DND-41 (cell line): ENCODE measurements around the gene QPCT.

Experiments
- ATAC-seq: fragments of 200-7000 bp; cut with Tn5 transposase; 3 replicates; pipeline ENCODE4 v1.9.1; 2021; ENCODE audit warnings: low read depth; ENCODE audit not compliant: insufficient read depth
- DNase-seq: peaks from one replicate; pipeline ENCODE4 v3.0.0-alpha.2; 2020
- H2AFZ ChIP-seq: 2 replicates; pipeline ENCODE4 v1.6.0; 2012; ENCODE audit warnings: low read depth, low read length
- H3K27ac ChIP-seq: 2 replicates; pipeline ENCODE4 v1.5.1; 2012; ENCODE audit warnings: low read length, inconsistent platforms
- H3K27me3 ChIP-seq: fragments of 200-600 bp; sonication (generic); 2 replicates; pipeline ENCODE4 v1.6.0; 2012; ENCODE audit warnings: low read length, mild to moderate bottlenecking, inconsistent platforms; ENCODE audit not compliant: insufficient read depth, poor library complexity
- H3K36me3 ChIP-seq: 2 replicates; pipeline ENCODE4 v1.5.1; 2012; ENCODE audit warnings: low read length, inconsistent platforms; ENCODE audit not compliant: insufficient read depth
- H3K4me1 ChIP-seq: 2 replicates; pipeline ENCODE4 v1.5.1; 2012; ENCODE audit warnings: mild to moderate bottlenecking, low read length; ENCODE audit not compliant: insufficient read depth
- H3K4me2 ChIP-seq: 2 replicates; pipeline ENCODE4 v1.6.0; 2012; ENCODE audit warnings: mild to moderate bottlenecking, moderate library complexity, low read length, inconsistent platforms; ENCODE audit not compliant: insufficient read depth
- H3K4me3 ChIP-seq, 2 experiments: fragments of 200-600 bp in 1 of 2; shearing (Covaris generic) in 1 of 2; 2 replicates each; pipeline ENCODE4 v1.5.1; 2012 to 2016; ENCODE audit warnings: inconsistent platforms in 2 of 2, low read length in 2 of 2, mild to moderate bottlenecking in 2 of 2, low read depth in 1 of 2, moderate library complexity in 1 of 2
- H3K79me2 ChIP-seq: 2 replicates; pipeline ENCODE4 v1.6.0; 2012; ENCODE audit warnings: low read length, inconsistent platforms; ENCODE audit not compliant: insufficient read depth
- H3K9ac ChIP-seq: 2 replicates; pipeline ENCODE4 v1.6.0; 2012; ENCODE audit warnings: low read depth, mild to moderate bottlenecking, inconsistent platforms, low read length, moderate library complexity
- H3K9me3 ChIP-seq: 2 replicates; pipeline ENCODE4 v1.5.1; 2012; ENCODE audit warnings: low read length, moderate library complexity, mild to moderate bottlenecking, inconsistent platforms; ENCODE audit not compliant: insufficient read depth, severe bottlenecking
- H4K20me1 ChIP-seq: 2 replicates; pipeline ENCODE4 v1.6.0; 2012; ENCODE audit warnings: low read length; ENCODE audit not compliant: insufficient read depth
- CTCF ChIP-seq: IDR thresholded peaks from 2 replicates; pipeline ENCODE4 v1.5.1; 2012; ENCODE audit warnings: borderline replicate concordance, low read length, moderate library complexity, mild to moderate bottlenecking; ENCODE audit not compliant: poor library complexity, severe bottlenecking; ENCODE audit errors: extremely low read depth
- EZH2 ChIP-seq: IDR thresholded peaks from 3 replicates; pipeline ENCODE4 v1.6.1; 2012; ENCODE audit warnings: borderline replicate concordance, low read depth, mild to moderate bottlenecking, moderate library complexity, low read length, inconsistent platforms; ENCODE audit not compliant: severe bottlenecking

The QPCT gene

GRCh38 chr2:37335604-37336003 lies 8.8 kb upstream of the QPCT start:
- no peaks in the 10 kb centered on the region for H3K79me2 ChIP-seq
- H3K9me3 ChIP-seq, result no peaks in the 10 kb centered on the region
- peaks cover 45% of the 10 kb centered on the region for H3K27me3 ChIP-seq
- no peak overlapping the region for H2AFZ ChIP-seq
- H4K20me1 ChIP-seq, result no peaks in the 10 kb centered on the region
- no peaks in the 10 kb centered on the region for H3K4me1 ChIP-seq
- ATAC-seq (no peak), DNase-seq (no peak)
- H3K4me3 ChIP-seq, result no peak overlapping the region
- H3K36me3 ChIP-seq, result no peaks in the 10 kb centered on the region
- no peak overlapping the region for H3K27ac ChIP-seq
- no peak for TF ChIP-seq CTCF
- no peak for TF ChIP-seq EZH2
- H3K4me2 ChIP-seq, result no peak overlapping the region
- H3K9ac ChIP-seq, result no peak overlapping the region

- TF ChIP-seq EZH2 (peak; percentile 58), CTCF (no peak)
- DNase-seq (no peak), ATAC-seq (no peak)
- Histone ChIP-seq H2AFZ (no peak overlapping the region), H3K4me1 (no peaks in the 10 kb centered on the region), H3K36me3 (no peaks in the 10 kb centered on the region), H3K27ac (no peak overlapping the region), H3K4me3 (no peak overlapping the region), H3K27me3 (peaks cover 48% of the 10 kb centered on the region), H3K9me3 (no peaks in the 10 kb centered on the region), H4K20me1 (no peaks in the 10 kb centered on the region), H3K4me2 (no peak overlapping the region), H3K9ac (no peak overlapping the region), H3K79me2 (no peaks in the 10 kb centered on the region)
Measured at GRCh38 chr2:37337620-37338280, 6.7 kb upstream of the QPCT start.

- H3K4me3 ChIP-seq, result no peak overlapping the region
- TF ChIP-seq CTCF (no peak), EZH2 (no peak)
- no peaks in the 10 kb centered on the region for H3K36me3 ChIP-seq
- no peak for ATAC-seq
- H3K4me1 ChIP-seq, result no peaks in the 10 kb centered on the region
- no peak for DNase-seq
- H3K27ac ChIP-seq, result no peak overlapping the region
- H3K79me2 ChIP-seq, result no peaks in the 10 kb centered on the region
- H2AFZ ChIP-seq, result no peak overlapping the region
- H3K9ac ChIP-seq, result no peak overlapping the region
- H4K20me1 ChIP-seq, result no peaks in the 10 kb centered on the region
- H3K4me2 ChIP-seq, result no peak overlapping the region
- H3K27me3 ChIP-seq, result peaks cover 51% of the 10 kb centered on the region
- H3K9me3 ChIP-seq, result no peaks in the 10 kb centered on the region
Measured at GRCh38 chr2:37338933-37339332, 5.5 kb upstream of the QPCT start.
